Endothelial cell (in vitro differentiated cells): ENCODE results near the gene GNA12. TPM values are rescaled to one million over a fixed set of nuclear protein-coding genes. Genes with fewer than 3 reads are reported as not detected.

Experiments used
- DNase-seq: peaks from one replicate; pipeline ENCODE4 v3.0.0; 2021; ENCODE audit warnings: low spot score
- H3K27ac Mint-ChIP-seq: one replicate; pipeline ENCODE4 v1.8.0; 2021; ENCODE audit warnings: mixed read lengths, inconsistent platforms; ENCODE audit not compliant: unreplicated experiment
- H3K27me3 Mint-ChIP-seq: one replicate; pipeline ENCODE4 v1.8.0; 2021; ENCODE audit warnings: mild to moderate bottlenecking, moderate library complexity, mixed read lengths, inconsistent platforms; ENCODE audit not compliant: unreplicated experiment
- H3K36me3 Mint-ChIP-seq: one replicate; pipeline ENCODE4 v1.8.0; 2021; ENCODE audit warnings: mild to moderate bottlenecking, low read depth, mixed read lengths, inconsistent platforms; ENCODE audit not compliant: unreplicated experiment
- H3K4me1 Mint-ChIP-seq: one replicate; pipeline ENCODE4 v1.8.0; 2021; ENCODE audit warnings: mild to moderate bottlenecking, mixed read lengths, inconsistent platforms; ENCODE audit not compliant: unreplicated experiment
- H3K4me3 Mint-ChIP-seq: one replicate; pipeline ENCODE4 v1.8.0; 2021; ENCODE audit warnings: mild to moderate bottlenecking, mixed read lengths, inconsistent platforms; ENCODE audit not compliant: unreplicated experiment
- H3K9me3 Mint-ChIP-seq: one replicate; pipeline ENCODE4 v1.8.0; 2021; ENCODE audit warnings: mixed read lengths, inconsistent platforms; ENCODE audit not compliant: unreplicated experiment
- CTCF ChIP-seq: fragments of 200-600 bp; sonication (generic); IDR thresholded peaks from one replicate; pipeline ENCODE4 v1.5.0; 2021; ENCODE audit warnings: antibody characterized with exemption; ENCODE audit not compliant: unreplicated experiment
- total RNA-seq: library from RNA; stranded (reverse); fragmentation: NEBNext Ultra II Directional; extraction: Animal tissue kit (Norgen Biotek cat#: 25700); gene quantifications from one replicate; pipeline ENCODE4 v1.2.1, GENCODE V29; 2021; ENCODE audit not compliant: unreplicated experiment

GNA12 gene
- total RNA-seq, 1 donor from 2014 or later = 105 TPM

DNA sequence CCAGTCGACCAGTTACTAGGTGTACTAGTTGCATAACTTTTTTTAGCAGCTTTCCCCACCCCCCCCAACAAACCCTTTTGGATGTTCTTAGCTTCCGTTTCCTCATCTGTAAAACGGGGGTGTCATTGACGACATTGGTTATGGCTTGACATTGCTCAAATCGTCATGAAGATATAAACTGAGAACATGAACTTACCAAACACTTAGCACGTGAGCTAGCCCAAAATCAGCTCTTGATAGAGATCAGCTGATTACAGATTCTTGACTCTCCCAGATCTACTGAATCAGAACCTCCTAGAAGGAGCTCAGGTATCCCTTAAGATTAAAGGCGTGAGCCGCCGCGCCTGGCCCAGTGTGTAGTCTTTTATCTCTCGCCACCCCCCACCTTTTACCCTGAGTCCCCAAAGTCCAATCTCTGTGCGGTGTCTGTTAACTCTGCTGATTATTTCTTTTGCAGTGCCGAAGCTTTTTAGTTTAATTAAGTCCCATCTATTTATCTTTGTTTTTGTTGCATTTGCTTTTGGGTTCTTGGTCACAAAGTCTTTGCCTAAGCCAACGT lies 1.0 kb upstream of the GNA12 start:
- Mint-ChIP-seq H3K27me3 (peaks cover 21% of the 10 kb centered on the region), H3K36me3 (peaks cover 30% of the 10 kb centered on the region), H3K27ac (no peak overlapping the region), H3K9me3 (no peaks in the 10 kb centered on the region), H3K4me3 (peak overlapping the region; percentile 27), H3K4me1 (peaks cover 26% of the 10 kb centered on the region)
- no peak for TF ChIP-seq CTCF
- DNase-seq = no peak

DNA sequence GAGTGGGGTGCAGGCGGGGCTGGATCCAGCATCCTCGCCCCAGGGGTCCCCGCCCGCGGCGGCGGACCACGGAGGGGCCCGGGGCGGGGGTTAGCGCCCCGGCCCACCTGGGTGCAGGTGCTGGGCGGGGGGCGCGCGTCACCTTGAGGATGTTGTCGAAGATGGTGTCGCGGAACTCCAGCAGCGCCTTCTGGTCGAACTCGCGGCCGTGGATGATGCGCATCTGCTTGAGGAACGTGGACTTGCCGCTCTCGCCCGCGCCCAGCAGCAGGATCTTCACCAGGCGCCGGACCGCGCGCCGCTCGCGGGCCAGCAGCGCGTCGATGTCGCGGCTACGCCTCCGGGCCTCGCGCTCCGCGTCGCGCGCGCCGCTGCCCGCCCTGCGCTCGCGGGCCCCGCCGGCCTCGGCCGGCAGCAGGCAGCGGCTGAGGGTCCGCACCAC lies 376 bp downstream of the GNA12 start:
- H3K27ac Mint-ChIP-seq = no peak overlapping the region

GRCh38 chr7:2843191-2843685 lies 870 bp downstream of the GNA12 start:
- Mint-ChIP-seq H3K27me3 (peaks cover 21% of the 10 kb centered on the region), H3K4me1 (peaks cover 43% of the 10 kb centered on the region), H3K36me3 (peaks cover 43% of the 10 kb centered on the region), H3K27ac (no peak overlapping the region), H3K9me3 (no peaks in the 10 kb centered on the region), H3K4me3 (peak overlapping the region; percentile 89)
- DNase-seq = no peak
- TF ChIP-seq CTCF = no peak

More for the DNA sequence above, 376 bp downstream of the GNA12 start:
- peaks cover 39% of the 10 kb centered on the region for H3K36me3 Mint-ChIP-seq
- H3K27me3 Mint-ChIP-seq = peaks cover 21% of the 10 kb centered on the region
- DNase-seq = peak; percentile 45
- H3K4me1 Mint-ChIP-seq = peaks cover 39% of the 10 kb centered on the region
- no peak overlapping the region for H3K4me3 Mint-ChIP-seq
- TF ChIP-seq CTCF = no peak
- no peaks in the 10 kb centered on the region for H3K9me3 Mint-ChIP-seq

- Mint-ChIP-seq H3K27ac (peak overlapping the region; percentile 61), H3K27me3 (peaks cover 18% of the 10 kb centered on the region), H3K9me3 (no peaks in the 10 kb centered on the region), H3K4me3 (no peak overlapping the region), H3K4me1 (peaks cover 53% of the 10 kb centered on the region), H3K36me3 (peaks cover 43% of the 10 kb centered on the region)
- no peak for DNase-seq
- TF ChIP-seq CTCF = no peak
Observed at GRCh38 chr7:2841907-2842306, 2.2 kb downstream of the GNA12 start.

DNA sequence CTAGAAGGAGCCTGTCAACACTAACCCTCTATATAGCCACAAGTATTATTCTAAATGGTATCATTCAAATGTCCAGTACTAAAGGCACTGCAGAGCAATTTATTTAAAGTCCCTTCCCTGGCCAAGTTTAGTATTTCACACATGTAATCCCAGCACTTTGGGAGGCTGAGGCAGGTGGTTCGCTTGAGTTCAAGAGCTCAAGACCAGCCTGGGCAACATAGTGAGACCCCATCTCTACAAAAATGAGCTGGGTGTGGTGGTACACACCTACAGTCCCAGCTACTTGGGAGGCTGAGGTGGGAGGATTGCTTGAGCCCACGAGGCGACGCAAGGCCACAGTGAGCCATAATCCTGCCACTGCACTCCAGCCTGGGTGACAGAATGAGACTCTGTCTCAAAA lies 3.6 kb downstream of the GNA12 start:
- peak overlapping the region; percentile 99 for H3K27ac Mint-ChIP-seq
- H3K27me3 Mint-ChIP-seq = peaks cover 14% of the 10 kb centered on the region
- H3K4me3 Mint-ChIP-seq = peak overlapping the region; percentile 78
- DNase-seq = no peak
- H3K9me3 Mint-ChIP-seq = no peaks in the 10 kb centered on the region
- TF ChIP-seq CTCF = no peak
- H3K4me1 Mint-ChIP-seq = peaks cover 67% of the 10 kb centered on the region
- peaks cover 51% of the 10 kb centered on the region for H3K36me3 Mint-ChIP-seq
